Loucy (cell line): ENCODE data around the gene OR2B3.
A peak's percentile ranks its signal among the peaks of the same experiment; 100 is the strongest.
"Not testable (repeated sequence)": the region's sequence is repeated elsewhere in the genome, so short reads cannot be mapped to it uniquely, and the experiment has no call there.

Experiments used
- H2AFZ ChIP-seq: fragments of 200-600 bp; sonication (generic); 2 replicates; pipeline ENCODE4 v1.6.0; 2016; ENCODE audit warnings: antibody characterized with exemption, mild to moderate bottlenecking, low read length, moderate library complexity
- H3F3A ChIP-seq: fragments of 200-600 bp; 2 replicates; pipeline ENCODE4 v1.6.0; 2016; ENCODE audit warnings: antibody characterized with exemption, low read depth, mild to moderate bottlenecking
- H3K27me3 ChIP-seq: fragments of 200-600 bp; sonication (generic); 2 replicates; pipeline ENCODE4 v1.6.1; 2014; ENCODE audit warnings: low read length, mild to moderate bottlenecking; ENCODE audit not compliant: insufficient read depth, poor library complexity, severe bottlenecking
- H3K36me3 ChIP-seq: fragments of 200-600 bp; sonication (generic); 2 replicates; pipeline ENCODE4 v1.6.1; 2016; ENCODE audit warnings: low read length; ENCODE audit not compliant: insufficient read depth
- H3K4me1 ChIP-seq: fragments of 200-600 bp; sonication (generic); 2 replicates; pipeline ENCODE4 v1.5.1; 2014; ENCODE audit warnings: low read length, mild to moderate bottlenecking; ENCODE audit not compliant: insufficient read depth, poor library complexity, severe bottlenecking
- H3K4me2 ChIP-seq: fragments of 200-600 bp; sonication (generic); 2 replicates; pipeline ENCODE4 v1.6.0; 2014; ENCODE audit warnings: antibody characterized with exemption, low read length, low read depth, mild to moderate bottlenecking; ENCODE audit not compliant: poor library complexity, severe bottlenecking
- H3K4me3 ChIP-seq: fragments of 200-600 bp; sonication (generic); 2 replicates; pipeline ENCODE4 v1.5.1; 2014; ENCODE audit warnings: low read length, mild to moderate bottlenecking, mixed read lengths; ENCODE audit not compliant: poor library complexity, severe bottlenecking
- H3K79me2 ChIP-seq: fragments of 200-600 bp; sonication (generic); 2 replicates; pipeline ENCODE4 v1.6.1; 2014; ENCODE audit warnings: low read length; ENCODE audit not compliant: insufficient read depth
- H3K9ac ChIP-seq: fragments of 200-600 bp; sonication (generic); 2 replicates; pipeline ENCODE4 v1.6.0; 2014; ENCODE audit warnings: mild to moderate bottlenecking, low read depth, low read length, moderate library complexity; ENCODE audit not compliant: poor library complexity, severe bottlenecking
- H3K9me2 ChIP-seq: fragments of 200-600 bp; sonication (generic); replicated peaks from 2 replicates; pipeline ENCODE4 v1.6.1; 2016; ENCODE audit warnings: low read depth, low read length, mixed read lengths
- H3K9me3 ChIP-seq: fragments of 200-600 bp; sonication (generic); 2 replicates; pipeline ENCODE4 v1.6.1; 2014; ENCODE audit warnings: mild to moderate bottlenecking, antibody characterized with exemption, low read length, low read depth; ENCODE audit not compliant: insufficient read depth
- H4K20me1 ChIP-seq: fragments of 200-600 bp; sonication (generic); 2 replicates; pipeline ENCODE4 v1.6.0; 2014; ENCODE audit warnings: antibody characterized with exemption, low read length, mild to moderate bottlenecking; ENCODE audit not compliant: insufficient read depth, poor library complexity, severe bottlenecking
- EZH2phosphoT487 ChIP-seq: fragments of 200-600 bp; IDR thresholded peaks from 2 replicates; pipeline ENCODE4 v1.6.1; 2018; ENCODE audit warnings: antibody characterized with exemption, mild to moderate bottlenecking, moderate library complexity, borderline replicate concordance
- TF ChIP-seq, protein P1 (sequence below): fragments of 200-600 bp; sonication (generic); conservative IDR thresholded peaks from 2 replicates; pipeline ENCODE4 v1.5.1; 2014; ENCODE audit warnings: mild to moderate bottlenecking, antibody characterized with exemption, low read length

OR2B3 gene

DNA sequence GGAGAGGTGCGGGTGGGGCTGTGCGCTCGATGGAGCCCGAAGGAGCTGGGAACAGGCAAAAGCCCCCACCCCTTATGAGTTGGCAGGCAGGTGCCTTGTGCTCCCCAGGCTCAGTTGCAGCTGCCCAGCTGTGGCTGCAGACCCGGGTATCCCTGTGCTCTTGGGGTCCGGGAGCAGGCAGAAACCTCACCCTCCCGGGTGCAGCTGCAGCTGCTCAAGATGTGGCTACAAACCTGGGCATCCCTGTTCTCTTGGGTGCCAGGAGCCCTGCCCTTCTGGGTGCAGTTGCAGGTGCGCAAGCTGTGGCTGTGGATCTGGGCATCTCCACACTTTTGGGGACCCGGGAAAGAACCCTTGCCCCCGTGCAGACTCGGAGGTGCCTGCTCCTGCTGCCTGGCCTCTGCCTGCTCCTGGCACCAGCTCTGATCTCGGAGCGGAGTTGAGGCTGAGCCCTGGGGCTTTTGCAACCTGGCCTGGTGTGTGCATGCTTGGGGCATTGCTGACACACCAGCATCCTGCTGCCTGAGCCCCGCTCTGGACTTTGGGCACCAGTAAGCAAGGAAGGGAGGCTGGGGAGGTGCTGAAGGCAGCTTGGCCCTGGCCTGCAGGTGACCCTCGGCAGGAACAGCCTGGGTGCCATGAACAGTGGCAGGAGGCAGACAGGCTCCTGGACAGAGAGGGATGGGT lies 42.4 kb upstream of the OR2B3 start:
- no peaks in the 10 kb centered on the region for H3K9me3 ChIP-seq
- H3K36me3 ChIP-seq: no peaks in the 10 kb centered on the region
- H3K4me1 ChIP-seq: no peaks in the 10 kb centered on the region
- TF ChIP-seq, protein P1, sequence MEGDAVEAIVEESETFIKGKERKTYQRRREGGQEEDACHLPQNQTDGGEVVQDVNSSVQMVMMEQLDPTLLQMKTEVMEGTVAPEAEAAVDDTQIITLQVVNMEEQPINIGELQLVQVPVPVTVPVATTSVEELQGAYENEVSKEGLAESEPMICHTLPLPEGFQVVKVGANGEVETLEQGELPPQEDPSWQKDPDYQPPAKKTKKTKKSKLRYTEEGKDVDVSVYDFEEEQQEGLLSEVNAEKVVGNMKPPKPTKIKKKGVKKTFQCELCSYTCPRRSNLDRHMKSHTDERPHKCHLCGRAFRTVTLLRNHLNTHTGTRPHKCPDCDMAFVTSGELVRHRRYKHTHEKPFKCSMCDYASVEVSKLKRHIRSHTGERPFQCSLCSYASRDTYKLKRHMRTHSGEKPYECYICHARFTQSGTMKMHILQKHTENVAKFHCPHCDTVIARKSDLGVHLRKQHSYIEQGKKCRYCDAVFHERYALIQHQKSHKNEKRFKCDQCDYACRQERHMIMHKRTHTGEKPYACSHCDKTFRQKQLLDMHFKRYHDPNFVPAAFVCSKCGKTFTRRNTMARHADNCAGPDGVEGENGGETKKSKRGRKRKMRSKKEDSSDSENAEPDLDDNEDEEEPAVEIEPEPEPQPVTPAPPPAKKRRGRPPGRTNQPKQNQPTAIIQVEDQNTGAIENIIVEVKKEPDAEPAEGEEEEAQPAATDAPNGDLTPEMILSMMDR: no peak
- TF ChIP-seq EZH2phosphoT487: no peak
- H3K4me2 ChIP-seq: no peak overlapping the region
- H3K79me2 ChIP-seq: no peaks in the 10 kb centered on the region
- no peaks in the 10 kb centered on the region for H3F3A ChIP-seq
- no peak overlapping the region for H2AFZ ChIP-seq
- no peaks in the 10 kb centered on the region for H3K9me2 ChIP-seq
- H4K20me1 ChIP-seq: no peaks in the 10 kb centered on the region
- no peak overlapping the region for H3K4me3 ChIP-seq
- H3K9ac ChIP-seq: no peak overlapping the region
- H3K27me3 ChIP-seq: no peaks in the 10 kb centered on the region

DNA sequence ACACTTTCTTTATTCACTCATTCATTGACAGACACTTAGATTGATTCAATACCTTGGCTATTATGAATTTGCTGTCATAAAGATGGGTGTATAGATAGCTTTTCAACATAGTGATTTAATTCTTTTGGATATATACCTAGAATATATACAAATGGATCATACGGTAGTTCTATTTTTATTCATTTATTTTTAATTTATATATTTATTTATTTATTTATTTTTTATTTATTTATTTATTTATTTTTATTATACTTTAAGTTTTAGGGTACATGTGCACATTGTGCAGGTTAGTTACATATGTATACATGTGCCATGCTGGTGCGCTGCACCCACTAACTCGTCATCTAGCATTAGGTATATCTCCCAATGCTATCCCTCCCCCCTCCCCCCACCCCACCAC lies 27.9 kb upstream of the OR2B3 start:
- not testable (repeated sequence) for H4K20me1 ChIP-seq, H3K9ac ChIP-seq, H3K79me2 ChIP-seq, H2AFZ ChIP-seq, H3F3A ChIP-seq, H3K4me2 ChIP-seq, H3K4me1 ChIP-seq, H3K36me3 ChIP-seq, H3K9me3 ChIP-seq, H3K9me2 ChIP-seq, H3K27me3 ChIP-seq, H3K4me3 ChIP-seq

DNA sequence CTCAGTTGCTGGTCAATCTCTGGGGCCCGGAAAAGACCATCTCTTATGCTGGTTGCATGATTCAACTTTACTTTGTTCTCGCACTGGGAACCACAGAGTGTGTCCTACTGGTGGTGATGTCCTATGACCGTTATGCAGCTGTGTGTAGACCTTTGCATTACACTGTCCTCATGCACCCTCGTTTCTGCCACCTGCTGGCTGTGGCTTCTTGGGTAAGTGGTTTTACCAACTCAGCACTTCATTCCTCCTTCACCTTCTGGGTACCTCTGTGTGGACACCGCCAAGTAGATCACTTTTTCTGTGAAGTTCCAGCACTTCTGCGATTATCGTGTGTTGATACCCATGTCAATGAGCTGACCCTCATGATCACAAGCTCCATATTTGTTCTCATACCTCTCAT lies 25.0 kb upstream of the OR2B3 start:
- no peaks in the 10 kb centered on the region for H3K9me3 ChIP-seq
- no peaks in the 10 kb centered on the region for H3K79me2 ChIP-seq
- no peaks in the 10 kb centered on the region for H3K36me3 ChIP-seq
- no peaks in the 10 kb centered on the region for H3K9me2 ChIP-seq
- H3K9ac ChIP-seq: no peak overlapping the region
- no peak overlapping the region for H3K4me3 ChIP-seq
- TF ChIP-seq EZH2phosphoT487: no peak
- TF ChIP-seq, protein P1: peak; percentile 33; the same call in 1 of the 2 replicates
- H3K27me3 ChIP-seq: no peaks in the 10 kb centered on the region
- H3K4me1 ChIP-seq: no peaks in the 10 kb centered on the region
- H2AFZ ChIP-seq: no peak overlapping the region
- no peaks in the 10 kb centered on the region for H3F3A ChIP-seq
- H3K4me2 ChIP-seq: no peak overlapping the region
- no peaks in the 10 kb centered on the region for H4K20me1 ChIP-seq

DNA sequence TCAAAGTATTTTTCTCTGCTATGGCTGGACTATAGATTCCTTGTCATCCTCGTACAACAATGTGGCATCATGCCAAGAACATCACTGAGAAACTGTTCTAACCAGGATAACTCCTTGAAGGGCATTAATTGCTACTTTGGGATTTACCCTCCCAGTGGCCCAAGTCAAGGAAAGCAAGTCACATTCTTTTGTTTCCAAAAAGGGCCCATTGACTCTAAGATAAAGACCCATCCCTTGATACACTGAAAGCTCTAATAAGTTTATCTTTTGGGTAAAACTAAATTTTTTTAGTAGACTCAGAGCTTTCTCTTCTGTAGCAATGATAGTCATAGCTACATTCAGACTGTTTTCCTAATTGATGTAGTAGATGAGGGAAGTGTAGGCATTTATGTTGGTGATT lies 20.6 kb upstream of the OR2B3 start, which contains the start of gene OR2J3:
OR2J3 (plus strand) TSS at position 301 of the 400 bp plus-strand sequence. CDS start 3,833 bp downstream, outside the sequence.
- H2AFZ ChIP-seq: no peak within 1 kb of the TSS
- H3K4me1 ChIP-seq: no peaks in the 10 kb centered on the region

More for the DNA sequence above, 20.6 kb upstream of the OR2B3 start, which contains the start of gene OR2J3:
- Histone ChIP-seq H3K9me3 (no peaks in the 10 kb centered on the region), H3K36me3 (no peaks in the 10 kb centered on the region), H3K79me2 (no peaks in the 10 kb centered on the region), H4K20me1 (no peaks in the 10 kb centered on the region), H3F3A (no peaks in the 10 kb centered on the region), H3K27me3 (no peaks in the 10 kb centered on the region), H3K4me2 (no peak within 1 kb of the TSS), H3K9me2 (no peaks in the 10 kb centered on the region), H3K9ac (no peak within 1 kb of the TSS), H3K4me3 (no peak within 1 kb of the TSS)
- no peak for TF ChIP-seq EZH2phosphoT487
- TF ChIP-seq, protein P1: no peak
